SK-N-SH treated with all-trans-retinoic acid at 6 μM for 48 hours (cell line): ENCODE results near the gene STIP1.

Experiments
- ATAC-seq: fragments of 200-7000 bp; cut with Tn5 transposase; 3 replicates; pipeline ENCODE4 v1.9.1; 2020; ENCODE audit warnings: mild to moderate bottlenecking, moderate library complexity
- ARNTL ChIP-seq: fragments of 450-650 bp; formaldehyde crosslinking; IDR thresholded peaks from 2 replicates; pipeline ENCODE4 v1.5.0; 2020; ENCODE audit warnings: low read depth, mild to moderate bottlenecking, moderate library complexity, borderline replicate concordance
- BACH2 ChIP-seq: fragments of 250-450 bp; sonication (Bioruptor Pico); IDR thresholded peaks from 2 replicates; pipeline ENCODE4 v1.9.0; 2021; ENCODE audit warnings: mild to moderate bottlenecking, borderline replicate concordance
- CREB5 ChIP-seq: fragments of 250-450 bp; sonication (Bioruptor Pico); IDR thresholded peaks from 2 replicates; pipeline ENCODE4 v1.5.1; 2020; ENCODE audit warnings: low read depth, mild to moderate bottlenecking, moderate library complexity
- CSDC2 ChIP-seq: fragments of 250-450 bp; sonication (Bioruptor Pico); IDR thresholded peaks from 2 replicates; pipeline ENCODE4 v1.5.0; 2020; ENCODE audit warnings: mild to moderate bottlenecking, moderate library complexity
- CSRNP3 ChIP-seq: fragments of 250-450 bp; sonication (Bioruptor Pico); IDR thresholded peaks from 2 replicates; pipeline ENCODE4 v1.5.1; 2021; ENCODE audit warnings: mild to moderate bottlenecking, moderate library complexity
- ESRRG ChIP-seq: fragments of 250-450 bp; sonication (Bioruptor Pico); IDR thresholded peaks from 2 replicates; pipeline ENCODE4 v1.6.1; 2021; ENCODE audit warnings: mild to moderate bottlenecking
- GLIS3 ChIP-seq: fragments of 250-450 bp; sonication (Bioruptor Pico); IDR thresholded peaks from 2 replicates; pipeline ENCODE4 v1.5.0; 2020; ENCODE audit warnings: mild to moderate bottlenecking, moderate library complexity
- OSR1 ChIP-seq: fragments of 250-450 bp; sonication (Bioruptor Pico); IDR thresholded peaks from 2 replicates; pipeline ENCODE4 v1.8.0; 2022; ENCODE audit warnings: moderate library complexity, mild to moderate bottlenecking, inconsistent platforms
- PPARA ChIP-seq: fragments of 250-450 bp; sonication (Bioruptor Pico); IDR thresholded peaks from 2 replicates; pipeline ENCODE4 v1.5.0; 2020; ENCODE audit warnings: mild to moderate bottlenecking, borderline replicate concordance
- RARB ChIP-seq: fragments of 250-450 bp; sonication (Bioruptor Pico); IDR thresholded peaks from 2 replicates; pipeline ENCODE4 v1.8.0; 2021; ENCODE audit warnings: mild to moderate bottlenecking, moderate library complexity
- TCF4 ChIP-seq: fragments of 250-450 bp; sonication (Bioruptor Pico); IDR thresholded peaks from 2 replicates; pipeline ENCODE4 v1.8.0; 2021; ENCODE audit warnings: mild to moderate bottlenecking, moderate library complexity, borderline replicate concordance
- TOX ChIP-seq: fragments of 250-450 bp; sonication (Bioruptor Pico); IDR thresholded peaks from 2 replicates; pipeline ENCODE4 v1.8.0; 2021; ENCODE audit warnings: mild to moderate bottlenecking, moderate library complexity, borderline replicate concordance
- TSHZ2 ChIP-seq: fragments of 250-450 bp; sonication (Bioruptor Pico); IDR thresholded peaks from 2 replicates; pipeline ENCODE4 v1.5.0; 2020; ENCODE audit warnings: mild to moderate bottlenecking, moderate library complexity
- ZC3H10 ChIP-seq: fragments of 250-450 bp; sonication (Bioruptor Pico); IDR thresholded peaks from 2 replicates; pipeline ENCODE4 v1.5.1; 2021; ENCODE audit warnings: mild to moderate bottlenecking, moderate library complexity
- ZFP3 ChIP-seq: fragments of 250-450 bp; sonication (Bioruptor Pico); IDR thresholded peaks from 2 replicates; pipeline ENCODE4 v1.5.0; 2020; ENCODE audit warnings: mild to moderate bottlenecking, moderate library complexity
- ZFP30 ChIP-seq: fragments of 450-650 bp; formaldehyde crosslinking; IDR thresholded peaks from 2 replicates; pipeline ENCODE4 v1.5.0; 2022; ENCODE audit warnings: mild to moderate bottlenecking, moderate library complexity
- ZNF565 ChIP-seq: fragments of 450-650 bp; formaldehyde crosslinking; conservative IDR thresholded peaks from 2 replicates; pipeline ENCODE4 v1.5.0; 2020; ENCODE audit warnings: low read depth, mild to moderate bottlenecking, moderate library complexity
- ZNF70 ChIP-seq: fragments of 450-650 bp; formaldehyde crosslinking; IDR thresholded peaks from 2 replicates; pipeline ENCODE4 v1.5.0; 2020; ENCODE audit warnings: mild to moderate bottlenecking, moderate library complexity
- ZNF8 ChIP-seq: fragments of 450-650 bp; formaldehyde crosslinking; IDR thresholded peaks from 2 replicates; pipeline ENCODE4 v1.5.0; 2020; ENCODE audit warnings: mild to moderate bottlenecking, moderate library complexity

Gene STIP1

GRCh38 chr11:64248578-64248977 is 62.6 kb downstream of the STIP1 start:
- ATAC-seq, result no peak
- TF ChIP-seq ZFP3 (CRISPR knock-in tag) (no peak), ARNTL (CRISPR knock-in tag) (no peak), CSDC2 (CRISPR knock-in tag) (no peak), ZNF70 (no peak), CSRNP3 (CRISPR knock-in tag) (no peak), TCF4 (CRISPR knock-in tag) (no peak), PPARA (CRISPR knock-in tag) (no peak)

- TF ChIP-seq ZNF70, result no peak
- no peak for TF ChIP-seq ARNTL (CRISPR knock-in tag)
- TF ChIP-seq GLIS3, result no peak
- no peak for TF ChIP-seq ESRRG (CRISPR knock-in tag)
- TF ChIP-seq OSR1 (CRISPR knock-in tag), result no peak
- TF ChIP-seq ZFP30 (CRISPR knock-in tag), result no peak
- no peak for ATAC-seq
These were observed 63.1 kb downstream of the STIP1 start for GRCh38 chr11:64249038-64249437.

- TF ChIP-seq TOX (CRISPR knock-in tag) (no peak), ARNTL (CRISPR knock-in tag) (no peak), ZNF8 (no peak), ZFP3 (CRISPR knock-in tag) (no peak), TCF4 (CRISPR knock-in tag) (no peak), ZNF70 (no peak), BACH2 (CRISPR knock-in tag) (no peak), ZFP30 (CRISPR knock-in tag) (no peak), TSHZ2 (CRISPR knock-in tag) (no peak), CSRNP3 (CRISPR knock-in tag) (no peak), PPARA (CRISPR knock-in tag) (no peak), OSR1 (CRISPR knock-in tag) (no peak), RARB (CRISPR knock-in tag) (no peak)
- no peak for ATAC-seq
These were observed 63.8 kb downstream of the STIP1 start for GRCh38 chr11:64249563-64250414.

GRCh38 chr11:64250415-64251015 is 64.5 kb downstream of the STIP1 start:
- peak; percentile 4; the same call in 2 of the 3 replicates for ATAC-seq
- TF ChIP-seq ZNF565 (CRISPR knock-in tag), result no peak
- no peak for TF ChIP-seq ZC3H10
- no peak for TF ChIP-seq TCF4 (CRISPR knock-in tag)
- TF ChIP-seq TOX (CRISPR knock-in tag), result no peak

- peak; percentile 14 for ATAC-seq
These were observed 65.2 kb downstream of the STIP1 start, which contains the start of gene PLCB3 for GRCh38 chr11:64251016-64251752. PLCB3 (plus strand) TSS chr11:64251530; CDS start chr11:64251650, 120 bp downstream.

More at GRCh38 chr11:64251016-64251752, 65.2 kb downstream of the STIP1 start, which contains the start of gene PLCB3:
- TF ChIP-seq CREB5 (CRISPR knock-in tag), result no peak
- no peak for TF ChIP-seq ZFP3 (CRISPR knock-in tag)
